ENCODE data around the gene ZNF736. TPM values are rescaled to one million over a fixed set of nuclear protein-coding genes. Genes with fewer than 3 reads are reported as not detected.
"Not testable (repeated sequence)": the region's sequence is repeated elsewhere in the genome, so short reads cannot be mapped to it uniquely, and the experiment has no call there.

Gene ZNF736
- not detected in 2 replicates for total RNA-seq
- long read RNA-seq, result 0 reads

DNA sequence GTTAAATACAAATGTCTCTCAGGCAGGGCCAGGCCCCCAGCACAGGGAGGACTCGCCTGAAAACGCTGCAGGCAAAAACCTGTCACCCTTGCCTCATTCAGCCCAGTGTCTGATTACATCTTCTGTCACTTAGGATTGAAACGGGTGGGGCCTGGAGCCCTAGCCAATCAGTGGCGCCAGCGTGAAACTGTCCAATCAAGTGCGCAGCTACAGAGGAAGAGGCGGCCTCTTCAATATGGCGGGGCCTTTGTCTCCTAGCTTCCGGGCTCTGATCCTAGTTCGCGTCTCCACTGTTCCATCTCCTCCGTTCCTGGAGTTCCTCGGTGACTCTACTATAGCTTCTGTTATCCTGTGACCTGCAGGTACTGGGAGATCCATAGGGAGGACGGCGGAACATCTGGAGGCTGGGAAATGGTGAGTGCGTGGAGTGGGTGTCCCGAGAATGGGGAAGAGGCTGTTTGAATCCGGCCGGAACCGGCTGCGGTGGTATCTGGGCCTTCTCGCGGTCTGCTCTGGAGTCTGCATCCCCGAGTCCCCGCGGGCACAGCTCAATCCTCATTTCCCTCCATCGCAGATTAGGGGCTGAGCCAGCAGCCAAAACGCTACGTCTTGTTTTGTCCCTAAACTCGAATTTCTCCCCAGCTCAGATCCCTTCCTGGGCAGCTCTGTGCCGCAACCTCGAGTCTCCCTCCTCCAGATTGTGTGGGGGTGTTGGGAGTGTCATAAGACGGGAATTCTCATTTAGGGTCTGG is at the start of gene ZNF736:
TSS of gene ZNF736 (plus strand) at position 222 of the 752 bp plus-strand sequence. CDS start at position 412, 190 bp downstream.
- TF ChIP-seq, protein P1, sequence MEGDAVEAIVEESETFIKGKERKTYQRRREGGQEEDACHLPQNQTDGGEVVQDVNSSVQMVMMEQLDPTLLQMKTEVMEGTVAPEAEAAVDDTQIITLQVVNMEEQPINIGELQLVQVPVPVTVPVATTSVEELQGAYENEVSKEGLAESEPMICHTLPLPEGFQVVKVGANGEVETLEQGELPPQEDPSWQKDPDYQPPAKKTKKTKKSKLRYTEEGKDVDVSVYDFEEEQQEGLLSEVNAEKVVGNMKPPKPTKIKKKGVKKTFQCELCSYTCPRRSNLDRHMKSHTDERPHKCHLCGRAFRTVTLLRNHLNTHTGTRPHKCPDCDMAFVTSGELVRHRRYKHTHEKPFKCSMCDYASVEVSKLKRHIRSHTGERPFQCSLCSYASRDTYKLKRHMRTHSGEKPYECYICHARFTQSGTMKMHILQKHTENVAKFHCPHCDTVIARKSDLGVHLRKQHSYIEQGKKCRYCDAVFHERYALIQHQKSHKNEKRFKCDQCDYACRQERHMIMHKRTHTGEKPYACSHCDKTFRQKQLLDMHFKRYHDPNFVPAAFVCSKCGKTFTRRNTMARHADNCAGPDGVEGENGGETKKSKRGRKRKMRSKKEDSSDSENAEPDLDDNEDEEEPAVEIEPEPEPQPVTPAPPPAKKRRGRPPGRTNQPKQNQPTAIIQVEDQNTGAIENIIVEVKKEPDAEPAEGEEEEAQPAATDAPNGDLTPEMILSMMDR (IDR thresholded peaks at IDR 0.05; ENCODE audit: unreplicated experiment), result no peak
- no peaks in the 10 kb centered on the region for H3K27me3 Mint-ChIP-seq
- no peak for DNase-seq (ENCODE audit: low spot score, unreplicated experiment)
- H3K4me3 Mint-ChIP-seq (ENCODE audit: low read depth), result no peak within 1 kb of the TSS
- H3K9me3 Mint-ChIP-seq (ENCODE audit: low read depth), result peaks cover 25% of the 10 kb centered on the region
- no peak within 1 kb of the TSS for H3K27ac Mint-ChIP-seq
- no peaks in the 10 kb centered on the region for H3K4me1 Mint-ChIP-seq (ENCODE audit: low read depth)
- peaks cover 2% of the 10 kb centered on the region for H3K36me3 Mint-ChIP-seq (ENCODE audit: insufficient read depth)

DNA sequence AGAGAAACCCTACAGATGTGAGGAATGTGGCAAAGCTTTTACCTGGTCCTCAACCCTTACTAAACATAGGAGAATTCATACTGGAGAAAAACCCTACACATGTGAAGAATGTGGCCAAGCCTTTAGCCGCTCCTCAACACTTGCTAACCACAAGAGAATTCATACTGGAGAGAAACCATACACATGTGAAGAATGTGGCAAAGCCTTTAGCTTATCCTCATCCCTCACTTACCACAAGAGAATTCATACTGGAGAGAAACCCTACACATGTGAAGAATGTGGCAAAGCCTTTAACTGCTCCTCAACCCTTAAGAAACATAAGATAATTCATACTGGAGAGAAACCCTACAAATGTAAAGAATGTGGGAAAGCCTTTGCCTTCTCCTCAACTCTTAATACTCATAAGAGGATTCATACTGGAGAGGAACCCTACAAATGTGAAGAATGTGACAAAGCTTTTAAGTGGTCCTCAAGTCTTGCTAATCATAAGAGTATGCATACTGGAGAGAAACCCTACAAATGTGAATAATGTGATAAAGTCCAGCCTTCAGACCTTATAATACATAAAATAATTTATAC is 47.3 kb upstream of the ZNF736 start:
- no peaks in the 10 kb centered on the region for H3K27me3 Mint-ChIP-seq
- H3K27ac Mint-ChIP-seq, result no peak overlapping the region
- peaks cover 30% of the 10 kb centered on the region for H3K9me3 Mint-ChIP-seq (ENCODE audit: low read depth)
- DNase-seq (ENCODE audit: low spot score, unreplicated experiment), result no peak
- TF ChIP-seq, protein P1 (IDR thresholded peaks at IDR 0.05; ENCODE audit: unreplicated experiment), result no peak
- H3K4me3 Mint-ChIP-seq (ENCODE audit: low read depth), result no peak overlapping the region
- no peaks in the 10 kb centered on the region for H3K36me3 Mint-ChIP-seq (ENCODE audit: insufficient read depth)
- no peaks in the 10 kb centered on the region for H3K4me1 Mint-ChIP-seq (ENCODE audit: low read depth)

DNA sequence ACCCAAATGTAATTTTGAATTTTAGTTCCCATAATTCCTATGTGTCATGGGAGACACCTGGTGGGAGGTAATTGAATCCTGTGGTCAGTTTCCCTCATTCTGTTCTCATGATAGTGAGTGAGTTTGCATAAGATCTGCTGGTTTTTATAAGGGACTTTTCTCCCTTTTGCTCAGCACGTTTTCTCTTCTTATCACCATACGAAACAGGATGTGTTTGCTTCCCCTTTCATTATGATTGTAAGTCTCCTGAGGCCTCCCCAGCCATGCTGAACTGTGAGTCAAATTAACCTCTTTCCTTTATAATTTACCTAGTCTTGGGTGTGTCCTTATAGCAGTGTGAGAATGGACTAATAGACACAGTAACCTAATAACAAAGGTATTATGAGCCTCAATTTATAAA is 36.1 kb upstream of the ZNF736 start:
- Mint-ChIP-seq H3K4me3 (ENCODE audit: low read depth) (no peak overlapping the region), H3K4me1 (ENCODE audit: low read depth) (no peaks in the 10 kb centered on the region), H3K27me3 (no peaks in the 10 kb centered on the region), H3K27ac (no peak overlapping the region), H3K36me3 (ENCODE audit: insufficient read depth) (peaks cover 2% of the 10 kb centered on the region), H3K9me3 (ENCODE audit: low read depth) (peaks cover 35% of the 10 kb centered on the region)
- DNase-seq (ENCODE audit: low spot score, unreplicated experiment), result no peak
- TF ChIP-seq, protein P1 (IDR thresholded peaks at IDR 0.05; ENCODE audit: unreplicated experiment), result no peak

DNA sequence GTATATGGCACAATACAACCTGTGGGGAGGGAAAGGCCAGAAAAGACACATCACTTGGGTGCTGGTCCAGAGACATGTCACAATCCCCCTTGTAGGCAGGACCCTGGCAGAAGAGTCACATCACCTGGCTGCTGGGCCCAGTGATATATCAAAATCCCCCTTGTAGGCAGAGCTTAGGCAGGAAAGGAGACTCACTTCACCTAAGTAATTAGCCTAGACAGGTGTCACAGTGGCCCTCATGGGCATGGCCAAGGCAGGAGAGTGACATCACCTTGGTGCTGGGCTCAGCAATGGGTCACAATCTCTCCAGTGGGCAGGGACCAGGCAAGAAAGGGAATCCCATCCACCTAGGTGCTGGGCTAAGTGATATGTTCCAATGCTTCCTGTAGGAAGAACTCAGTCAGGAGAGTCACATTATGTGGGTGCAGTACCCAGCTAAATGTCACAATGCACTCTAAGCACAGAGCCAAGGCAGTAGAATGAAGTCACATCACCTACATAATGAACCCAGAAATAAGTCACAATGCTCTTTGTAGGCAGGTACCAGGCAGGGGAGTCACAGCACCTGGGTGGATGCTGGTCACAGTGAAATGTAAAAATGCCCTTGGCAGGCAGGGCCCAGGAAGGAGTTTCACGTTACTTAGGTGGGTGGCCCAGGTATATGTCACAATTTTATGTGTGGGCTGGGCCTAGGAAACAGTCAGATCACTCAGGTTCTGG is 18.9 kb upstream of the ZNF736 start:
- Mint-ChIP-seq H3K36me3 (ENCODE audit: insufficient read depth) (no peaks in the 10 kb centered on the region), H3K27me3 (no peaks in the 10 kb centered on the region), H3K9me3 (ENCODE audit: low read depth) (peaks cover 66% of the 10 kb centered on the region), H3K4me3 (ENCODE audit: low read depth) (no peak overlapping the region), H3K4me1 (ENCODE audit: low read depth) (no peaks in the 10 kb centered on the region), H3K27ac (no peak overlapping the region)
- TF ChIP-seq, protein P1 (IDR thresholded peaks at IDR 0.05; ENCODE audit: unreplicated experiment), result no peak
- no peak for DNase-seq (ENCODE audit: low spot score, unreplicated experiment)

DNA sequence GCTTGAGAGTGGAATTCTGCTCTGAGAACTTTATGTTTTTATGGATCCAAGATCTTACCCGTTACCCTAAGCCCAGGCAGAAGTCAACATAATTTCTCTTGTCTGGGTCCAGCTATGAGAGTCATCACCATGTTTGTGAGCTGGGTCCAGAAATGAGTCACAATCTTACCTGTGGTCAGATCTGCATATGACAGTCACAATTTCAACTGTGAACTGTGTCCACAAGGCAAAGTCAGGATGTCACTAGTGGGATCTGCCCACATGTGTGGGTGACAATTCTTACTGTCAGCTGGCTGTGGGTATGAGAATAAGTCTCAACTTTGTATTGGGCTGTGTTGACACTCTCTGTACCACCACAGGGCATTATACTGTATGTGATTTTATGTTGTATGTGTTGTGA is 16.3 kb upstream of the ZNF736 start:
- peaks cover 74% of the 10 kb centered on the region for H3K9me3 Mint-ChIP-seq (ENCODE audit: low read depth)
- H3K4me3 Mint-ChIP-seq (ENCODE audit: low read depth); DNase-seq (ENCODE audit: low spot score, unreplicated experiment); H3K4me1 Mint-ChIP-seq (ENCODE audit: low read depth); H3K27me3 Mint-ChIP-seq; H3K27ac Mint-ChIP-seq; H3K36me3 Mint-ChIP-seq (ENCODE audit: insufficient read depth): not testable (repeated sequence)

All from progenitor cell of endocrine pancreas (in vitro differentiated cells).